A673 (cell line): ENCODE data around the gene BEND3. TPM values are rescaled to one million over a fixed set of nuclear protein-coding genes. Genes with fewer than 3 reads are reported as not detected.

Experiments
- BruUV-seq: library from RNA; stranded (reverse); fragments of 400-500 nt; replicated peaks from 2 replicates; lab custom pipeline; 2021; lab: Mats Ljungman, UMichigan
- CTCF ChIA-PET: fragments of 300-600 bp; sonication (Branson Sonifier 250); formaldehyde crosslinking; loops from one replicate; lab custom pipeline; 2022; ENCODE audit warnings: antibody characterized with exemption; lab: Charles Lee
- POLR2A ChIA-PET: fragments of 300-600 bp; sonication (Branson Sonifier 250); formaldehyde crosslinking; loops from one replicate; lab custom pipeline; 2022; ENCODE audit warnings: antibody characterized with exemption; ENCODE audit not compliant: low non-redundant PET; lab: Charles Lee
- DNase-seq: peaks from one replicate; pipeline ENCODE4 v3.0.0-alpha.2; 2015; ENCODE audit warnings: low spot score
- H3K27ac ChIP-seq: fragments of 200-600 bp; sonication (generic); 2 replicates; pipeline ENCODE4 v1.5.1; 2016; ENCODE audit warnings: mixed run types, low read depth, mild to moderate bottlenecking, mixed read lengths, antibody characterized with exemption, low read length; ENCODE audit not compliant: poor library complexity, severe bottlenecking
- H3K27me3 ChIP-seq: fragments of 200-600 bp; sonication (generic); replicated peaks from 2 replicates; pipeline ENCODE4 v1.6.1; 2017; ENCODE audit warnings: mixed run types, low read depth, mild to moderate bottlenecking, mixed read lengths, antibody characterized with exemption, low read length; ENCODE audit not compliant: insufficient read depth, poor library complexity
- H3K36me3 ChIP-seq: fragments of 200-600 bp; sonication (generic); 2 replicates; pipeline ENCODE4 v1.6.1; 2016; ENCODE audit warnings: mixed run types, mild to moderate bottlenecking, mixed read lengths, antibody characterized with exemption, low read length; ENCODE audit not compliant: insufficient read depth, poor library complexity, severe bottlenecking
- H3K4me1 ChIP-seq: fragments of 200-600 bp; sonication (generic); 2 replicates; pipeline ENCODE4 v1.6.1; 2017; ENCODE audit warnings: mixed run types, mild to moderate bottlenecking, mixed read lengths, antibody characterized with exemption, low read length; ENCODE audit not compliant: insufficient read depth, poor library complexity, severe bottlenecking
- H3K4me3 ChIP-seq: fragments of 200-600 bp; sonication (generic); 2 replicates; pipeline ENCODE4 v1.5.1; 2016; ENCODE audit warnings: low read depth, mixed run types, mild to moderate bottlenecking, mixed read lengths, low read length; ENCODE audit not compliant: poor library complexity, severe bottlenecking
- H3K9me3 ChIP-seq: fragments of 200-600 bp; sonication (generic); 2 replicates; pipeline ENCODE4 v1.6.1; 2016; ENCODE audit warnings: mixed run types, low read depth, mild to moderate bottlenecking, mixed read lengths, antibody characterized with exemption, low read length; ENCODE audit not compliant: poor library complexity, severe bottlenecking
- EZH2 ChIP-seq: fragments of 200-600 bp; sonication (generic); IDR thresholded peaks from 2 replicates; pipeline ENCODE4 v1.6.1; 2017; ENCODE audit warnings: borderline replicate concordance, low read depth, mild to moderate bottlenecking, mixed read lengths, antibody characterized with exemption, low read length; ENCODE audit not compliant: poor library complexity, severe bottlenecking
- intact Hi-C: fragments of 100-400 bp; cut with micrococcal nuclease; formaldehyde crosslinking; loops from one replicate; pipeline ENCODE4 v1.10.0; 2022; ENCODE audit not compliant: unreplicated experiment
- total RNA-seq: library from RNA; stranded (reverse); gene quantifications from 2 replicates; pipeline ENCODE4 v1.2.3, GENCODE V29; 2021
- TF ChIP-seq, protein P1 (sequence below): fragments of 300-800, 200-600 bp; sonication (generic); conservative IDR thresholded peaks from 2 replicates; pipeline ENCODE4 v1.5.1; 2017; ENCODE audit warnings: low read depth, mild to moderate bottlenecking, antibody characterized with exemption, low read length, moderate library complexity, mixed read lengths

The BEND3 gene
- total RNA-seq, 1 experiment from 2014 or later, result 10.9 TPM

DNA sequence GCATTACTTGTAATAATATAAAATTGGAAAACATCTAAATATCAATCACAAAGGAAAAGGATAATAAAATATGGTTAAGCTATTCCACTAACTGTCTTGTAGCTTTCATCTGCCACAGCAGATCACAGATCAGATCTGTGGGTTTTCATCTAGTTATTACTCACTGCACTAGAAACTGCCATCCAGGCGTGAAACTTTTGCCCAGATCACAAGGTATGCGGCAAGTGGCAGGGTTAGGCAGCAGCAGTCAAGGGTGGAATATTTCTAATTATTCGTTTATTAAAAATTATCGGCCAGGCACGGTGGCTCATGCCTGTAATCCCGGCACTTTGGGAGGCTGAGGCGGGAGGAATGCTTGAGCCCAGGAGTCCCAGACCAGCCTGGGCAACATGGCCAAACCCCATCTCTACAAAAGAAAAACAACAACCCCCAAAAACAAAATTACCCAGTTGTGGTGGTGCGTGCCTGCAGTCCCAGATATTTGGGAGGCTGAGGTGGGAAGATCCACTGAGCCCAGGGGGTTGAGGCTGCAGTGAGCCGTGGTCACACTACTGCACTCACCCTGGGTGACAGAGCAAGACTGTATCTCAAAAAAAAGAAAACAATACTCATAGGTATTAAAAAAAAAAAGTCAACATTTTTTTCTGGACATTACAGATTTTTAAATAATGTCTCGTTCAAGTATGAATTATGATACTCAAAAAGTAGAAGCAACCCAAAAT lies 32.1 kb downstream of the BEND3 start:
- Histone ChIP-seq H3K27ac (no peak overlapping the region), H3K36me3 (no peaks in the 10 kb centered on the region), H3K4me1 (no peaks in the 10 kb centered on the region), H3K4me3 (no peak overlapping the region), H3K27me3 (no peaks in the 10 kb centered on the region), H3K9me3 (no peaks in the 10 kb centered on the region)
- intact Hi-C loops, result no loop called here
- TF ChIP-seq, protein P1, sequence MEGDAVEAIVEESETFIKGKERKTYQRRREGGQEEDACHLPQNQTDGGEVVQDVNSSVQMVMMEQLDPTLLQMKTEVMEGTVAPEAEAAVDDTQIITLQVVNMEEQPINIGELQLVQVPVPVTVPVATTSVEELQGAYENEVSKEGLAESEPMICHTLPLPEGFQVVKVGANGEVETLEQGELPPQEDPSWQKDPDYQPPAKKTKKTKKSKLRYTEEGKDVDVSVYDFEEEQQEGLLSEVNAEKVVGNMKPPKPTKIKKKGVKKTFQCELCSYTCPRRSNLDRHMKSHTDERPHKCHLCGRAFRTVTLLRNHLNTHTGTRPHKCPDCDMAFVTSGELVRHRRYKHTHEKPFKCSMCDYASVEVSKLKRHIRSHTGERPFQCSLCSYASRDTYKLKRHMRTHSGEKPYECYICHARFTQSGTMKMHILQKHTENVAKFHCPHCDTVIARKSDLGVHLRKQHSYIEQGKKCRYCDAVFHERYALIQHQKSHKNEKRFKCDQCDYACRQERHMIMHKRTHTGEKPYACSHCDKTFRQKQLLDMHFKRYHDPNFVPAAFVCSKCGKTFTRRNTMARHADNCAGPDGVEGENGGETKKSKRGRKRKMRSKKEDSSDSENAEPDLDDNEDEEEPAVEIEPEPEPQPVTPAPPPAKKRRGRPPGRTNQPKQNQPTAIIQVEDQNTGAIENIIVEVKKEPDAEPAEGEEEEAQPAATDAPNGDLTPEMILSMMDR, result no peak
- TF ChIP-seq EZH2, result no peak
- ChIA-PET CTCF (no interaction called here), POLR2A (no interaction called here)
- no TSS peak for BruUV-seq
- DNase-seq, result no peak

DNA sequence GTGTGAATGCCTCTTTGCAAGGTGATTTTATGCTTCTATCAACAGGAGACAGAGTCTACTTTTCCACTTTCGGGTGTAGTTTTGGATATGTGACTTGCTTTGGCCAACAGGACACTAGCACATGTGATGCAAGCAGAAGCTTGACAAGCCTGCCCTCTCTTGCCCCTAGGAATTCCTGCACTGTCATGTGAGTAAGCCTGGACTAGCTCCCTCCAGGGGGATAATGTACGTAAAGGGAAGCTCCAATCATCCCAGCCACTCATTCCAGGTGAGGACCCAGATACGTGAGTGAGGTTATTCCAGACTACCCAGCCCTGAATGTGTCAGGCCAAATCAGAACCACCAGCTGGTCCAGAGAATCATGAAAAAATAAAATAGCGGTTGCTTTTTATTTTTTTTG lies 33.3 kb downstream of the BEND3 start:
- Histone ChIP-seq H3K27me3 (no peaks in the 10 kb centered on the region), H3K9me3 (no peaks in the 10 kb centered on the region), H3K4me1 (no peaks in the 10 kb centered on the region), H3K27ac (no peak overlapping the region), H3K36me3 (no peaks in the 10 kb centered on the region), H3K4me3 (no peak overlapping the region)
- intact Hi-C loops, result no loop called here
- no TSS peak for BruUV-seq
- CTCF ChIA-PET, result no interaction called here
- POLR2A ChIA-PET, result interaction anchor here (0.6 kb wide), 1 partner anchor 29 kb away, joined by 11 read pairs; no protein-coding TSS in a partner anchor
- no peak for DNase-seq
- TF ChIP-seq EZH2, result no peak
- TF ChIP-seq, protein P1, result no peak

DNA sequence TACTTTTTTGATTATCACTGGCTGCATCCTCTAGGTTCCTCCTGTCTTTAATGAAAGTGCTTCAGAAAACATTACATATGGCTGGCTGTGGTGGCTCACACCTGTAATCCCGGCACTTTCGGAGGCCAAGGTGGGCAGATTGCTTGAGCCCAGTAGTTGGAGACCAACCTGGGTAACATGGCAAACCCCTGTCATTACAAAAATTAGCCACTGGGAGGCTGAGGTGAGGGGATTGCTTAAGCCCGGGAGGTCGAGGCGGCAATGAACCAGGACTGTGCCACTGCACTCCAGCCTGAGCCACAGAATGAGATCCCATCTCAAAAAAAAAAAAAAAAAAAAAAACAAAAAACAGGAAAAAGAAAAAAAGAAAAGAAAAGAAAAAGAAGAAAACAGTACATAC lies 35.3 kb downstream of the BEND3 start:
- CTCF ChIA-PET, result no interaction called here

More for the DNA sequence above, 35.3 kb downstream of the BEND3 start:
- POLR2A ChIA-PET, result no interaction called here
- Histone ChIP-seq H3K36me3 (no peaks in the 10 kb centered on the region), H3K4me1 (no peaks in the 10 kb centered on the region), H3K4me3 (no peak overlapping the region), H3K27me3 (no peaks in the 10 kb centered on the region), H3K27ac (no peak overlapping the region), H3K9me3 (no peaks in the 10 kb centered on the region)
- no peak for DNase-seq
- intact Hi-C loops, result no loop called here
- BruUV-seq, result no TSS peak
- TF ChIP-seq, protein P1, result peak; percentile 39; the same call in 1 of the 2 replicates
- no peak for TF ChIP-seq EZH2
